Measurements from ENCODE around the gene KIF3C. TPM values are rescaled to one million over a fixed set of nuclear protein-coding genes. Genes with fewer than 3 reads are reported as not detected.
"Not testable (repeated sequence)": the region's sequence is repeated elsewhere in the genome, so short reads cannot be mapped to it uniquely, and the experiment has no call there.

KIF3C gene
- total RNA-seq, 1 experiment from 2014 or later, result 39.5 TPM

DNA sequence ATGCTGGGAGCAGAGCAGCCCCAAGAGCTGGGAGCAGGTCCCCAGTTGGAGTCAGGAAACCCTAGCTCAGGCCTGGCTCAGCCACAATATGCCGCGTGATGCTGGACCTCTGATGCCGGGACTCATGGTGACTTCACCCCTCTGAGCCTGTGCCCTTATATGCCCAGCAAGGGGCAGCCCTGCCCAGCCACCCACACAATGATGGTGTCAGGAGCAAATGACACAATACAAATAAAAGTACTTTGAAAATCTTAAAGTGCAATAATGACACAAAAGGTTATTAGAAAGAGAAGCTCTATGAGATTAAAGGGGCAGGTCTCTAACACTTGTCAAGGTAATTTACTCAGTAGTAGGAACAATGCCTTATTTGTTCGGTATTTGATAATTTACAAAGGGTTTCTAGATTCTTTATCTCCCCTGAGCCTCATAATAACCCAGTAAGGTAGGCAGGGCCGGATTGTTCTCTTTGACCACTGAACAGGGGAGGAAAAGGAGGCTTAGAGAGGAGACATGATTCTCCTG, 18.3 kb upstream of the KIF3C start:
- Histone ChIP-seq H3K4me3 (ENCODE audit: low read depth, low read length, poor library complexity, severe bottlenecking) (no peak overlapping the region), H3K9me3 (ENCODE audit: low read depth, low read length, poor library complexity, severe bottlenecking) (no peaks in the 10 kb centered on the region), H3K4me1 (ENCODE audit: insufficient read depth, low read length, poor library complexity, severe bottlenecking) (peaks cover 27% of the 10 kb centered on the region), H3K36me3 (ENCODE audit: insufficient read depth, low read length, poor library complexity, severe bottlenecking) (no peaks in the 10 kb centered on the region), H3K27ac (ENCODE audit: low read depth, low read length, poor library complexity, severe bottlenecking) (no peak overlapping the region), H3K27me3 (replicated peaks; ENCODE audit: insufficient read depth, low read depth, low read length, poor library complexity) (no peaks in the 10 kb centered on the region)
- intact Hi-C loops (cut with micrococcal nuclease; ENCODE audit: unreplicated experiment), result no loop called here
- DNase-seq (ENCODE audit: low spot score), result no peak
- POLR2A ChIA-PET (ENCODE audit: low non-redundant PET), result interaction anchor here (0.6 kb wide), 1 partner anchor 106 kb away, joined by 4 read pairs; no protein-coding TSS in a partner anchor
- TF ChIP-seq, protein P1, sequence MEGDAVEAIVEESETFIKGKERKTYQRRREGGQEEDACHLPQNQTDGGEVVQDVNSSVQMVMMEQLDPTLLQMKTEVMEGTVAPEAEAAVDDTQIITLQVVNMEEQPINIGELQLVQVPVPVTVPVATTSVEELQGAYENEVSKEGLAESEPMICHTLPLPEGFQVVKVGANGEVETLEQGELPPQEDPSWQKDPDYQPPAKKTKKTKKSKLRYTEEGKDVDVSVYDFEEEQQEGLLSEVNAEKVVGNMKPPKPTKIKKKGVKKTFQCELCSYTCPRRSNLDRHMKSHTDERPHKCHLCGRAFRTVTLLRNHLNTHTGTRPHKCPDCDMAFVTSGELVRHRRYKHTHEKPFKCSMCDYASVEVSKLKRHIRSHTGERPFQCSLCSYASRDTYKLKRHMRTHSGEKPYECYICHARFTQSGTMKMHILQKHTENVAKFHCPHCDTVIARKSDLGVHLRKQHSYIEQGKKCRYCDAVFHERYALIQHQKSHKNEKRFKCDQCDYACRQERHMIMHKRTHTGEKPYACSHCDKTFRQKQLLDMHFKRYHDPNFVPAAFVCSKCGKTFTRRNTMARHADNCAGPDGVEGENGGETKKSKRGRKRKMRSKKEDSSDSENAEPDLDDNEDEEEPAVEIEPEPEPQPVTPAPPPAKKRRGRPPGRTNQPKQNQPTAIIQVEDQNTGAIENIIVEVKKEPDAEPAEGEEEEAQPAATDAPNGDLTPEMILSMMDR (conservative IDR thresholded peaks at IDR 0.05; ENCODE audit: low read depth, low read length), result no peak
- CTCF ChIA-PET, result no interaction called here
- no TSS peak for BruUV-seq (replicated peaks)

DNA sequence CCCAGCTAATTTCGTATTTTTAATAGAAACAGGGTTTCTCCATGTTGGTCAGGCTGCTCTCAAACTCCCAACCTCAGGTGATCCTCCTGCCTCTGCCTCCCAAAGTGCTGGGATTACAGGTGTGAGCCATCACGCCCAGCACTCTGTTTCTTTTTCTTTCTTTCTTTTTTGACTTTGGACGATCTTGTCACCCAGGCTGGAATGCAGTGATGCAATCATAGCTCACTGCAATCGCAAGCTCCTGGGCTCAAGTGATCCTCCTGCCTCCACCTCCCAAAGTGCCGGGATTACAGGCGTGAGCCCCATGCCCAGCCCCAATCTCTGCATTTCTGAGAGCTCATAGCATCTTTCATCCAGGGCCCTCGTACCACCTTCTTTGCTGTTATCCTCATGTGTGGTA, 17.1 kb upstream of the KIF3C start:
- BruUV-seq (replicated peaks); H3K36me3 ChIP-seq (ENCODE audit: insufficient read depth, low read length, poor library complexity, severe bottlenecking); CTCF ChIA-PET; H3K9me3 ChIP-seq (ENCODE audit: low read depth, low read length, poor library complexity, severe bottlenecking); H3K4me3 ChIP-seq (ENCODE audit: low read depth, low read length, poor library complexity, severe bottlenecking); H3K27ac ChIP-seq (ENCODE audit: low read depth, low read length, poor library complexity, severe bottlenecking); intact Hi-C loops (cut with micrococcal nuclease; ENCODE audit: unreplicated experiment); H3K27me3 ChIP-seq (replicated peaks; ENCODE audit: insufficient read depth, low read depth, low read length, poor library complexity); DNase-seq (ENCODE audit: low spot score): not testable (repeated sequence)
- H3K4me1 ChIP-seq (ENCODE audit: insufficient read depth, low read length, poor library complexity, severe bottlenecking), result peaks cover 24% of the 10 kb centered on the region
- POLR2A ChIA-PET (ENCODE audit: low non-redundant PET), result interaction anchor here (0.6 kb wide), 1 partner anchor 38 kb away, joined by 3 read pairs; no protein-coding TSS in a partner anchor

DNA sequence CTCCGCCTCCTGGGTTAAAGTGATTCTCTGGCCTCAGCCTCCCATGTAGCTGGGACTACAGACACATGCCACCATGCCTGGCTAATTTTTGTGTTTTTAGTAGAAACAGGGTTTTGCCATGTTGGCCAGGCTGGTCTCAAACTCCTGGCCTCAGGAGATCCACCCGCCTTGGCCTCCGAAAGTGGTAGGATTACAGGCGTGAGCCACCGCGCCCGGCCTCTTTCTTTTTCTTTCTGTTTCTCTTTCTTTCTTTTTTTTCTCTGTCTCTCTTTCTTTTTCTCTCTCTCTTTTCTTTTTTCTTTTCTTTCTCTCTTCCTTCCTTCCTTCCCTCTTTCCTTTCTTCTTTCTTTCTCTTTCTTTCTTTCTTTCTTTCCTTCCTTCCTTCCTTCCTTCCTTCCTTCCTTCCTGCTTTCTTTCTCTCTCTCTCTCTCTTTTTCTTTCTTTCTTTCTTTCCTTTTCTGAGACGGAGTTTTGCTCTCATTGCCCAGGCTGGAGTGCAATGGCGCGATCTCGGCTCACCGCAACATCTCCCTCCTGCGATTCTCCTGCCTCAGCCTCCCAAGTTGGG, 16.6 kb upstream of the KIF3C start:
- BruUV-seq (replicated peaks); intact Hi-C loops (cut with micrococcal nuclease; ENCODE audit: unreplicated experiment); POLR2A ChIA-PET (ENCODE audit: low non-redundant PET): not testable (repeated sequence)

DNA sequence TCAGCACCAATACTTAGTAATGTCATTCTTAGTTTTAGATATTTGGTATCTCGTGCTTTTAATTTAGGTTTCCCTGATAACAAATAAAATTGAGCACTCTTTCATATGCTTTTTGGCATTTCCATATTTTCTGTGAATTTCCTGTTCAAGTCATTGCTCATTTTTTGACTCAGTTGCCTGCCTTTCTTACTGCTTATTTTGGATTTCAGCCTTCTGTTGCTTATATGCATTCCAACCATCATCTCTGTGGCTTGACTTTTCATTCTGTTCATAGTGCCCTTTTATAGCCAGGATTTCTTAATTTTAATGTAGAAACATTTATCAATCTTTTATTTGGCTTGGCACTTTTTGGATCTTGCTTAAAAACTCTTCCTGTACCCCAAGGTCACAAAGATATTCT, 14.5 kb upstream of the KIF3C start:
- Histone ChIP-seq H3K9me3 (ENCODE audit: low read depth, low read length, poor library complexity, severe bottlenecking) (no peaks in the 10 kb centered on the region), H3K4me3 (ENCODE audit: low read depth, low read length, poor library complexity, severe bottlenecking) (no peak overlapping the region), H3K27me3 (replicated peaks; ENCODE audit: insufficient read depth, low read depth, low read length, poor library complexity) (no peaks in the 10 kb centered on the region), H3K36me3 (ENCODE audit: insufficient read depth, low read length, poor library complexity, severe bottlenecking) (no peaks in the 10 kb centered on the region), H3K4me1 (ENCODE audit: insufficient read depth, low read length, poor library complexity, severe bottlenecking) (peaks cover 10% of the 10 kb centered on the region), H3K27ac (ENCODE audit: low read depth, low read length, poor library complexity, severe bottlenecking) (no peak overlapping the region)
- TF ChIP-seq EZH2 (IDR thresholded peaks at IDR 0.05; ENCODE audit: borderline replicate concordance, low read depth, low read length, poor library complexity, severe bottlenecking), result no peak
- ChIA-PET POLR2A (ENCODE audit: low non-redundant PET) (no interaction called here), CTCF (no interaction called here)
- DNase-seq (ENCODE audit: low spot score), result no peak
- BruUV-seq (replicated peaks), result no TSS peak
- intact Hi-C loops (cut with micrococcal nuclease; ENCODE audit: unreplicated experiment), result no loop called here

More for the DNA sequence above, 16.6 kb upstream of the KIF3C start:
- DNase-seq (ENCODE audit: low spot score); CTCF ChIA-PET; H3K9me3 ChIP-seq (ENCODE audit: low read depth, low read length, poor library complexity, severe bottlenecking); H3K27me3 ChIP-seq (replicated peaks; ENCODE audit: insufficient read depth, low read depth, low read length, poor library complexity); H3K36me3 ChIP-seq (ENCODE audit: insufficient read depth, low read length, poor library complexity, severe bottlenecking); H3K4me3 ChIP-seq (ENCODE audit: low read depth, low read length, poor library complexity, severe bottlenecking); H3K27ac ChIP-seq (ENCODE audit: low read depth, low read length, poor library complexity, severe bottlenecking): not testable (repeated sequence)
- peaks cover 24% of the 10 kb centered on the region for H3K4me1 ChIP-seq (ENCODE audit: insufficient read depth, low read length, poor library complexity, severe bottlenecking)
